H9 (cell line): ENCODE data around the gene RPGRIP1L. TPM values are rescaled to one million over a fixed set of nuclear protein-coding genes. Genes with fewer than 3 reads are reported as not detected.

Experiments
- DNase-seq: peaks from one replicate; pipeline ENCODE4 v3.0.0-alpha.2; 2017
- H2AFZ ChIP-seq: one replicate; pipeline ENCODE4 v1.6.1; 2013; ENCODE audit warnings: mild to moderate bottlenecking, low read length, control low read depth, moderate library complexity
- H2AK5ac ChIP-seq: 2 replicates; pipeline ENCODE4 v1.6.1; 2013; ENCODE audit warnings: low read length, control low read depth, mixed read lengths; ENCODE audit not compliant: insufficient read length
- H2BK120ac ChIP-seq: one replicate; pipeline ENCODE4 v1.6.1; 2013; ENCODE audit warnings: low read depth, mild to moderate bottlenecking, low read length, control low read depth, inconsistent platforms; ENCODE audit not compliant: poor library complexity, severe bottlenecking
- H2BK12ac ChIP-seq: 2 replicates; pipeline ENCODE4 v1.6.1; 2013; ENCODE audit warnings: low read length, control low read depth, mixed read lengths, low read depth; ENCODE audit not compliant: insufficient read length
- H2BK15ac ChIP-seq: 2 replicates; pipeline ENCODE4 v1.6.1; 2013; ENCODE audit warnings: low read depth, low read length, control low read depth
- H2BK20ac ChIP-seq: one replicate; pipeline ENCODE4 v1.6.1; 2013; ENCODE audit warnings: low read depth, mild to moderate bottlenecking, low read length, control low read depth, inconsistent platforms; ENCODE audit not compliant: poor library complexity, severe bottlenecking
- H2BK5ac ChIP-seq: 2 replicates; pipeline ENCODE4 v1.6.1; 2013; ENCODE audit warnings: low read length, control low read depth, mixed read lengths; ENCODE audit not compliant: insufficient read length
- H3K14ac ChIP-seq: 2 replicates; pipeline ENCODE4 v1.6.1; 2013; ENCODE audit warnings: low read length, control low read depth; ENCODE audit not compliant: insufficient read depth
- H3K18ac ChIP-seq: 2 replicates; pipeline ENCODE4 v1.6.1; 2013; ENCODE audit warnings: low read depth, mild to moderate bottlenecking, mixed read lengths, low read length, control low read depth; ENCODE audit not compliant: insufficient read length
- H3K23ac ChIP-seq: 2 replicates; pipeline ENCODE4 v1.6.1; 2013; ENCODE audit warnings: low read length, control low read depth, mixed read lengths, low read depth; ENCODE audit not compliant: insufficient read length
- H3K23me2 ChIP-seq: 2 replicates; pipeline ENCODE4 v1.6.1; 2013; ENCODE audit warnings: low read depth, mild to moderate bottlenecking, mixed read lengths, low read length, control low read depth; ENCODE audit not compliant: insufficient read length, poor library complexity, severe bottlenecking
- H3K27ac ChIP-seq: 2 replicates; pipeline ENCODE4 v1.5.1; 2013; ENCODE audit warnings: low read length, control low read depth, mixed read lengths, low read depth; ENCODE audit not compliant: insufficient read length
- H3K27me3 ChIP-seq: 2 replicates; pipeline ENCODE4 v1.6.1; 2013; ENCODE audit warnings: low read length, control low read depth, inconsistent platforms; ENCODE audit not compliant: insufficient read depth
- H3K4ac ChIP-seq: 2 replicates; pipeline ENCODE4 v1.6.1; 2013; ENCODE audit warnings: low read depth, mild to moderate bottlenecking, control low read depth, inconsistent platforms, low read length, moderate library complexity
- H3K4me1 ChIP-seq: 2 replicates; pipeline ENCODE4 v1.6.1; 2013; ENCODE audit warnings: low read length, control low read depth, inconsistent platforms; ENCODE audit not compliant: insufficient read depth
- H3K4me2 ChIP-seq: 2 replicates; pipeline ENCODE4 v1.6.1; 2013; ENCODE audit warnings: low read length, control low read depth, mixed read lengths; ENCODE audit not compliant: insufficient read length, insufficient read depth
- H3K56ac ChIP-seq: 2 replicates; pipeline ENCODE4 v1.6.1; 2013; ENCODE audit warnings: low read depth, mild to moderate bottlenecking, mixed read lengths, low read length, control low read depth; ENCODE audit not compliant: insufficient read length
- H3K79me1 ChIP-seq: 2 replicates; pipeline ENCODE4 v1.6.1; 2013; ENCODE audit warnings: low read depth, mild to moderate bottlenecking, moderate library complexity, low read length, control low read depth, inconsistent platforms; ENCODE audit not compliant: insufficient read depth, poor library complexity, severe bottlenecking
- H3K79me2 ChIP-seq: 2 replicates; pipeline ENCODE4 v1.6.1; 2013; ENCODE audit warnings: low read length, control low read depth, inconsistent platforms; ENCODE audit not compliant: insufficient read depth
- H3K9ac ChIP-seq: 2 replicates; pipeline ENCODE4 v1.6.1; 2013; ENCODE audit warnings: low read length, control low read depth, mixed read lengths; ENCODE audit not compliant: insufficient read length; ENCODE audit errors: extremely low read depth
- H3K9me3 ChIP-seq: one replicate; pipeline ENCODE4 v1.6.1; 2013; ENCODE audit warnings: low read depth, low read length, inconsistent platforms; ENCODE audit not compliant: control insufficient read depth
- H3T11ph ChIP-seq: one replicate; pipeline ENCODE4 v1.6.1; 2013; ENCODE audit warnings: mild to moderate bottlenecking, low read length, control low read depth, inconsistent platforms
- H4K20me1 ChIP-seq: one replicate; pipeline ENCODE4 v1.6.1; 2013; ENCODE audit not compliant: control insufficient read depth, insufficient read length, insufficient read depth
- H4K5ac ChIP-seq: 2 replicates; pipeline ENCODE4 v1.6.1; 2013; ENCODE audit warnings: low read depth, mild to moderate bottlenecking, mixed read lengths, low read length, control low read depth; ENCODE audit not compliant: insufficient read length
- H4K8ac ChIP-seq: replicated peaks from 2 replicates; pipeline ENCODE4 v1.6.1; 2013; ENCODE audit warnings: low read length, control low read depth, mixed read lengths, low read depth; ENCODE audit not compliant: insufficient read length
- H4K91ac ChIP-seq: 2 replicates; pipeline ENCODE4 v1.6.1; 2013; ENCODE audit warnings: low read depth, mild to moderate bottlenecking, moderate library complexity, mixed read lengths, low read length, control low read depth; ENCODE audit not compliant: insufficient read length
- H3K27ac Mint-ChIP-seq, 3 experiments: 2 replicates in 2 of 3; 3 replicates in 1 of 3; pipeline ENCODE4 v1.8.0; 2020 to 2021; ENCODE audit warnings: mixed read lengths in 3 of 3, mild to moderate bottlenecking in 1 of 3, moderate library complexity in 1 of 3
- H3K27me3 Mint-ChIP-seq: 2 replicates; pipeline ENCODE4 v1.8.0; 2021; ENCODE audit warnings: low read depth, mild to moderate bottlenecking, moderate library complexity, mixed read lengths
- H3K36me3 Mint-ChIP-seq, 3 experiments: 2 replicates in 2 of 3; 3 replicates in 1 of 3; pipeline ENCODE4 v1.8.0; 2020 to 2021; ENCODE audit warnings: low read depth in 3 of 3, mixed read lengths in 3 of 3; ENCODE audit not compliant: insufficient read depth in 1 of 3
- H3K4me1 Mint-ChIP-seq, 2 experiments: 2 replicates each; pipeline ENCODE4 v1.8.0; 2020; ENCODE audit warnings: mixed read lengths in 2 of 2
- H3K4me3 Mint-ChIP-seq, 2 experiments: 2 replicates in 1 of 2; 3 replicates in 1 of 2; pipeline ENCODE4 v1.8.0; 2020 to 2021; ENCODE audit warnings: mild to moderate bottlenecking in 2 of 2, mixed read lengths in 2 of 2, moderate library complexity in 1 of 2
- H3K9me3 Mint-ChIP-seq, 2 experiments: 2 replicates in 1 of 2; 3 replicates in 1 of 2; pipeline ENCODE4 v1.8.0; 2020; ENCODE audit warnings: mild to moderate bottlenecking in 2 of 2, mixed read lengths in 2 of 2, moderate library complexity in 1 of 2
- WGBS: extraction: QIAGEN DNeasy Blood & Tissue Kit; methylation state at CpG from one replicate; pipeline ENCODE4 v1.1.7; 2013; ENCODE audit warnings: missing lambda C conversion rate, low lambda C conversion rate, mixed read lengths; ENCODE audit not compliant: insufficient read length; ENCODE audit errors: extremely low coverage; 5-methylcytosine and 5-hydroxymethylcytosine counted together
- total RNA-seq: library from RNA; stranded (reverse); gene quantifications from 2 replicates; pipeline ENCODE4 v1.2.1, GENCODE V29; 2021
- TF ChIP-seq, protein P1 (sequence below): fragments of 200-600 bp; sonication (generic); conservative IDR thresholded peaks from 3 replicates; pipeline ENCODE4 v1.8.0; 2021; ENCODE audit warnings: antibody characterized with exemption, mild to moderate bottlenecking

RPGRIP1L gene
- total RNA-seq, 1 experiment from 2014 or later, result 11.7 TPM

DNA sequence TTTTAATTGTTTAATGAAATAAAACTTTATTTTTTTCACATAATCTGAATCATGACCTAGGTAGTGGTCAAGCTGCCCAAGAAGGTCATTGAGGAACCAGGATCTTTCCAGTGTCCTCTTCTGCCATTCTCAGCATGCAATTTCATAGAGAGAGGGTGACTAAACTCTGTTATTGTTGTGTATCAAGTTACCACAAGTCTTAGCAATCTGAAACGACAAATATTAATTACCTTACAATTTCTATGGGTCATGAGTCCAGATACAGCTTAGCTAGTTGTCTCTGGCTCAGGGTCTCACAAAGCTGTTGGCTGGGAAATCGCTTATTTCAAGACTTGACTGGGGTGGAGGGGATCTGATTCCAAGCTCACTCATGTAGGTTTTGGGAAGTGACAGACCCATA lies 37.9 kb upstream of the RPGRIP1L start:
- H3K18ac ChIP-seq, result no peak overlapping the region
- Mint-ChIP-seq H3K27ac (peak overlapping the region in 2 of 3 experiments; percentile 47 to 74; a peak in 1 of 7 replicates), H3K27me3 (no peaks in the 10 kb centered on the region), H3K4me3 (no peak overlapping the region), H3K4me1 (peaks cover 18 to 19% of the 10 kb centered on the region in 2 experiments), H3K36me3 (no peaks in the 10 kb centered on the region), H3K9me3 (no peaks in the 10 kb centered on the region)
- no peak overlapping the region for H3T11ph ChIP-seq
- H3K23me2 ChIP-seq, result no peaks in the 10 kb centered on the region
- no peak for DNase-seq
- H3K79me2 ChIP-seq, result no peaks in the 10 kb centered on the region
- no peak overlapping the region for H2AFZ ChIP-seq
- H3K23ac ChIP-seq, result no peak overlapping the region
- no peak overlapping the region for H3K56ac ChIP-seq
- no peak overlapping the region for H2BK120ac ChIP-seq
- H4K91ac ChIP-seq, result no peak overlapping the region
- no peak overlapping the region for H4K8ac ChIP-seq
- no peak overlapping the region for H3K14ac ChIP-seq
- no CpG with 5 or more reads among the region's 2 CpGs for WGBS
- no peak overlapping the region for H3K9ac ChIP-seq
- no peak overlapping the region for H2BK20ac ChIP-seq
- H2AK5ac ChIP-seq, result no peak overlapping the region
- H3K27ac ChIP-seq, result no peak overlapping the region
- H3K79me1 ChIP-seq, result no peaks in the 10 kb centered on the region
- peaks cover 3% of the 10 kb centered on the region; the same call in 1 of the 2 replicates for H3K4me1 ChIP-seq
- no peak overlapping the region for H2BK12ac ChIP-seq
- no peak overlapping the region for H3K4me2 ChIP-seq
- TF ChIP-seq, protein P1, sequence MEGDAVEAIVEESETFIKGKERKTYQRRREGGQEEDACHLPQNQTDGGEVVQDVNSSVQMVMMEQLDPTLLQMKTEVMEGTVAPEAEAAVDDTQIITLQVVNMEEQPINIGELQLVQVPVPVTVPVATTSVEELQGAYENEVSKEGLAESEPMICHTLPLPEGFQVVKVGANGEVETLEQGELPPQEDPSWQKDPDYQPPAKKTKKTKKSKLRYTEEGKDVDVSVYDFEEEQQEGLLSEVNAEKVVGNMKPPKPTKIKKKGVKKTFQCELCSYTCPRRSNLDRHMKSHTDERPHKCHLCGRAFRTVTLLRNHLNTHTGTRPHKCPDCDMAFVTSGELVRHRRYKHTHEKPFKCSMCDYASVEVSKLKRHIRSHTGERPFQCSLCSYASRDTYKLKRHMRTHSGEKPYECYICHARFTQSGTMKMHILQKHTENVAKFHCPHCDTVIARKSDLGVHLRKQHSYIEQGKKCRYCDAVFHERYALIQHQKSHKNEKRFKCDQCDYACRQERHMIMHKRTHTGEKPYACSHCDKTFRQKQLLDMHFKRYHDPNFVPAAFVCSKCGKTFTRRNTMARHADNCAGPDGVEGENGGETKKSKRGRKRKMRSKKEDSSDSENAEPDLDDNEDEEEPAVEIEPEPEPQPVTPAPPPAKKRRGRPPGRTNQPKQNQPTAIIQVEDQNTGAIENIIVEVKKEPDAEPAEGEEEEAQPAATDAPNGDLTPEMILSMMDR, result no peak
- H3K27me3 ChIP-seq, result no peaks in the 10 kb centered on the region
- no peaks in the 10 kb centered on the region for H3K9me3 ChIP-seq
- H2BK15ac ChIP-seq, result no peak overlapping the region
- no peak overlapping the region for H4K5ac ChIP-seq
- H2BK5ac ChIP-seq, result no peak overlapping the region
- H3K4ac ChIP-seq, result no peak overlapping the region
- H4K20me1 ChIP-seq, result no peaks in the 10 kb centered on the region
